ENCODE data around the gene SRRM2.

DNA sequence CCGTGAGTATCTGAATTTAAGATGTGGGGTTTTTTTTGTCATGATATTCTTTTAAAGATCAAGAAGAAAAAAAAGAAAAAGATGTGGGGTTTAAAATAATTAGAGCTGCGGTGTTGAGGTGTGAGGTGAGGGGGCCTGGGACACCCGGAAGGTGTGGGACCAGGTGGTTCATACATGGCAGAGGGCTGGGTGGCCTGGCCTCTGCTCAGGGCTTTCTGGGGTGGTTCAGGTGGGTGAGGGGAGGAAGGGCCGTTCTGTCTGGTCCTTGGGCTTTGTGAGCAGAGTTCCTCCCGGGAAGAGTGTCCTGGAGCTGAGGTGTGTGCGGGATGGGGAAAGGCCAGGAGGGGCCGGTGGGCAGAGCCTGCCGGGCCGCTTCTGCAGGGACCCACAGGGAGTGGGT, 37.4 kb upstream of the SRRM2 start:
- TF ChIP-seq POLR2A (IDR thresholded peaks at IDR 0.05; ENCODE audit: low read depth, low read length) (no peak), POLR2AphosphoS5 (IDR thresholded peaks at IDR 0.05; ENCODE audit: low read depth, low read length) (no peak), TAF1 (IDR thresholded peaks at IDR 0.05; ENCODE audit: borderline replicate concordance, low read depth, low read length) (no peak)

Measured in GM12892 (cell line).